Gastrocnemius medialis (tissue), 4 donors: ENCODE data around the gene CMKLR1.

Experiments
- CTCF ChIP-seq, 5 experiments: fragments of 450-650 bp in 3 of 5; fragments of 200-600 bp in 2 of 5; sonication (generic) in 2 of 5; IDR thresholded peaks in 4 of 5; conservative IDR thresholded peaks in 1 of 5; 1 replicate in 4 of 5; 2 replicates in 1 of 5; pipeline ENCODE4 v1.5.1; 2016 to 2019; ENCODE audit warnings: antibody characterized with exemption in 5 of 5, mild to moderate bottlenecking in 3 of 5, moderate library complexity in 3 of 5
- POLR2A ChIP-seq, 2 donors: fragments of 450-650 bp; IDR thresholded peaks; one replicate each; pipeline ENCODE4 v1.6.1; 2017; ENCODE audit warnings: antibody characterized with exemption in 2 of 2, mild to moderate bottlenecking in 2 of 2, moderate library complexity in 2 of 2

GRCh38 chr12:108363165-108363564, 24.1 kb upstream of the CMKLR1 start:
- TF ChIP-seq CTCF (IDR thresholded peaks at IDR 0.05 in 4 of 5, conservative IDR thresholded peaks at IDR 0.05 in 1 of 5) (no peak), POLR2A (IDR thresholded peaks at IDR 0.05) (no peak)
